ENCODE measurements around the gene CHRDL1.
A peak's percentile ranks its signal among the peaks of the same experiment; 100 is the strongest.

DNA sequence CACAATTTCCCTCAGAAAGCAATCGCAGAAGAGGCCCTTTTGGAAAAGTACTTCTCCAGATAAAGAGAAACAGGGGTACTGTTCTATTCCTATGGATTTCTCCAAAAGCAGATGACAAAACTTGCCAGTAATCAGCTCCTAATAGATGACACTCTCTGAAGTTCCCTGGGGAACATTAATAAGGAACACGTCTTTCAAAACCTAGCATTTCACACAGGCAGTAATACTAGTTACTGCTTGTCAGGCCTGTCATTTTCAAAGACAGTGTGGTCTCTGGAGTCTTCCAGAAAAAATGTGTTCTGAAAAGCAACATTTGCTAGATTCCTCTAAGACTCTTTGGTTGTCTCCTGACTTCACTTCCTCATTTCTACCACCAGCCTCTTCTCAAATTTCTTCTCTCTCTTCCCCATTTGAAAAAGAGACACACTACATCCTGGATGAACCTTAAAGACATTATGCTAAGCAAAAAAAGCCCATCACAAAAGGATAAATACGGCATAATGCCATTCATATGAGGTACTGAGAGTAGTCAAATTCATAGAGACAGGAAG lies 47.3 kb downstream of the CHRDL1 start:
- TF ChIP-seq, protein P1, sequence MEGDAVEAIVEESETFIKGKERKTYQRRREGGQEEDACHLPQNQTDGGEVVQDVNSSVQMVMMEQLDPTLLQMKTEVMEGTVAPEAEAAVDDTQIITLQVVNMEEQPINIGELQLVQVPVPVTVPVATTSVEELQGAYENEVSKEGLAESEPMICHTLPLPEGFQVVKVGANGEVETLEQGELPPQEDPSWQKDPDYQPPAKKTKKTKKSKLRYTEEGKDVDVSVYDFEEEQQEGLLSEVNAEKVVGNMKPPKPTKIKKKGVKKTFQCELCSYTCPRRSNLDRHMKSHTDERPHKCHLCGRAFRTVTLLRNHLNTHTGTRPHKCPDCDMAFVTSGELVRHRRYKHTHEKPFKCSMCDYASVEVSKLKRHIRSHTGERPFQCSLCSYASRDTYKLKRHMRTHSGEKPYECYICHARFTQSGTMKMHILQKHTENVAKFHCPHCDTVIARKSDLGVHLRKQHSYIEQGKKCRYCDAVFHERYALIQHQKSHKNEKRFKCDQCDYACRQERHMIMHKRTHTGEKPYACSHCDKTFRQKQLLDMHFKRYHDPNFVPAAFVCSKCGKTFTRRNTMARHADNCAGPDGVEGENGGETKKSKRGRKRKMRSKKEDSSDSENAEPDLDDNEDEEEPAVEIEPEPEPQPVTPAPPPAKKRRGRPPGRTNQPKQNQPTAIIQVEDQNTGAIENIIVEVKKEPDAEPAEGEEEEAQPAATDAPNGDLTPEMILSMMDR (IDR thresholded peaks at IDR 0.05; ENCODE audit: poor library complexity, severe bottlenecking) = no peak
- TF ChIP-seq EZH2 (IDR thresholded peaks at IDR 0.05; ENCODE audit: borderline replicate concordance, insufficient read depth, low read length, poor library complexity, severe bottlenecking) (no peak), EP300 (conservative IDR thresholded peaks at IDR 0.05; ENCODE audit: poor library complexity, severe bottlenecking) (peak; percentile 87), POLR2AphosphoS5 (IDR thresholded peaks at IDR 0.05) (peak; percentile 71)
- TF ChIP-seq, protein P2, sequence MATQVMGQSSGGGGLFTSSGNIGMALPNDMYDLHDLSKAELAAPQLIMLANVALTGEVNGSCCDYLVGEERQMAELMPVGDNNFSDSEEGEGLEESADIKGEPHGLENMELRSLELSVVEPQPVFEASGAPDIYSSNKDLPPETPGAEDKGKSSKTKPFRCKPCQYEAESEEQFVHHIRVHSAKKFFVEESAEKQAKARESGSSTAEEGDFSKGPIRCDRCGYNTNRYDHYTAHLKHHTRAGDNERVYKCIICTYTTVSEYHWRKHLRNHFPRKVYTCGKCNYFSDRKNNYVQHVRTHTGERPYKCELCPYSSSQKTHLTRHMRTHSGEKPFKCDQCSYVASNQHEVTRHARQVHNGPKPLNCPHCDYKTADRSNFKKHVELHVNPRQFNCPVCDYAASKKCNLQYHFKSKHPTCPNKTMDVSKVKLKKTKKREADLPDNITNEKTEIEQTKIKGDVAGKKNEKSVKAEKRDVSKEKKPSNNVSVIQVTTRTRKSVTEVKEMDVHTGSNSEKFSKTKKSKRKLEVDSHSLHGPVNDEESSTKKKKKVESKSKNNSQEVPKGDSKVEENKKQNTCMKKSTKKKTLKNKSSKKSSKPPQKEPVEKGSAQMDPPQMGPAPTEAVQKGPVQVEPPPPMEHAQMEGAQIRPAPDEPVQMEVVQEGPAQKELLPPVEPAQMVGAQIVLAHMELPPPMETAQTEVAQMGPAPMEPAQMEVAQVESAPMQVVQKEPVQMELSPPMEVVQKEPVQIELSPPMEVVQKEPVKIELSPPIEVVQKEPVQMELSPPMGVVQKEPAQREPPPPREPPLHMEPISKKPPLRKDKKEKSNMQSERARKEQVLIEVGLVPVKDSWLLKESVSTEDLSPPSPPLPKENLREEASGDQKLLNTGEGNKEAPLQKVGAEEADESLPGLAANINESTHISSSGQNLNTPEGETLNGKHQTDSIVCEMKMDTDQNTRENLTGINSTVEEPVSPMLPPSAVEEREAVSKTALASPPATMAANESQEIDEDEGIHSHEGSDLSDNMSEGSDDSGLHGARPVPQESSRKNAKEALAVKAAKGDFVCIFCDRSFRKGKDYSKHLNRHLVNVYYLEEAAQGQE (IDR thresholded peaks at IDR 0.05; ENCODE audit: borderline replicate concordance) = peak; percentile 63

All from neural cell (in vitro differentiated cells).